Stimulated activated CD4-positive, alpha-beta T cell treated with anti-CD3 and anti-CD28 coated beads, Interleukin-2, amount 100 ng/mL, for 4 hours (primary cell): ENCODE results near the gene TMEM63C.

Experiments
- DNase-seq: peaks from one replicate; pipeline ENCODE4 v3.0.0-alpha.2; 2020; ENCODE audit warnings: low read depth

TMEM63C gene, protein sequence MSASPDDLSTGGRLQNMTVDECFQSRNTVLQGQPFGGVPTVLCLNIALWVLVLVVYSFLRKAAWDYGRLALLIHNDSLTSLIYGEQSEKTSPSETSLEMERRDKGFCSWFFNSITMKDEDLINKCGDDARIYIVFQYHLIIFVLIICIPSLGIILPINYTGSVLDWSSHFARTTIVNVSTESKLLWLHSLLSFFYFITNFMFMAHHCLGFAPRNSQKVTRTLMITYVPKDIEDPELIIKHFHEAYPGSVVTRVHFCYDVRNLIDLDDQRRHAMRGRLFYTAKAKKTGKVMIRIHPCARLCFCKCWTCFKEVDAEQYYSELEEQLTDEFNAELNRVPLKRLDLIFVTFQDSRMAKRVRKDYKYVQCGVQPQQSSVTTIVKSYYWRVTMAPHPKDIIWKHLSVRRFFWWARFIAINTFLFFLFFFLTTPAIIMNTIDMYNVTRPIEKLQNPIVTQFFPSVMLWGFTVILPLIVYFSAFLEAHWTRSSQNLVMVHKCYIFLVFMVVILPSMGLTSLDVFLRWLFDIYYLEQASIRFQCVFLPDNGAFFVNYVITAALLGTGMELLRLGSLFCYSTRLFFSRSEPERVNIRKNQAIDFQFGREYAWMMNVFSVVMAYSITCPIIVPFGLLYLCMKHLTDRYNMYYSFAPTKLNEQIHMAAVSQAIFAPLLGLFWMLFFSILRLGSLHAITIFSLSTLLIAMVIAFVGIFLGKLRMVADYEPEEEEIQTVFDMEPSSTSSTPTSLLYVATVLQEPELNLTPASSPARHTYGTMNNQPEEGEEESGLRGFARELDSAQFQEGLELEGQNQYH

GRCh38 chr14:77181603-77182437 lies at the start of gene TMEM63C:
Gene TMEM63C (plus strand): TSS chr14:77181798. CDS start chr14:77218814, 37,016 bp downstream.
- DNase-seq, result peak; percentile 24

- DNase-seq, result no peak
Measured at GRCh38 chr14:77131871-77132486, 49.6 kb upstream of the TMEM63C start.

DNA sequence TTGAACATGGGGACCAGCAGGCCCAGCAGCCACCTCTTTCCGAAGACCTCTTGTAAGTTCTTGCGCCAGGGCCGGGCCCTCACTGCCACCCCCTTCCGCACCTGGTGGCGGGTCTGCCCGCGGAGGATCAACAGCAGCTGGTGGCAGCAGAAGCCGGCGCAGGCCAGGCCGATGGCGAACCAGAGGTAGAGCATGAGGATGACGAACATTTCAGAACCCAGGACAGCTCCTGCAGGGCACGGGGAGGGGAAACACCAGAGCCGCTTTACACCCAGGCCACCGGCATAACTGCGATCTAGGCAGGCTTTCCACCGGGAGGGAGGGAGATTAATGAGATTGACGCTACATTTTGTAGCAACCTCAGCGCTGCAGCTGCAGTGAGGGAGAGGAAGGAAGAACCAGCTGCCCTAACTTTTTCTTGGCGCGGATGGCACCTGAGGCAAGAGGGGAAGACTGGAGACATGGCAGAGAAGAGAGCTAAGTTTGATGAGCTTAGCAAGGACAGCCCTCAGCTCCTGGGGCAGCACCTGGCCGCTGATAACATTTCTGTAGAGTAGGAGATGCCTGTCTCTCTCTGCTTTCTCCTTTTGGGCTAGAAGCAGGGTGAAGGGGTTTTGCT lies 47.8 kb upstream of the TMEM63C start:
- peak; percentile 18 for DNase-seq

DNA sequence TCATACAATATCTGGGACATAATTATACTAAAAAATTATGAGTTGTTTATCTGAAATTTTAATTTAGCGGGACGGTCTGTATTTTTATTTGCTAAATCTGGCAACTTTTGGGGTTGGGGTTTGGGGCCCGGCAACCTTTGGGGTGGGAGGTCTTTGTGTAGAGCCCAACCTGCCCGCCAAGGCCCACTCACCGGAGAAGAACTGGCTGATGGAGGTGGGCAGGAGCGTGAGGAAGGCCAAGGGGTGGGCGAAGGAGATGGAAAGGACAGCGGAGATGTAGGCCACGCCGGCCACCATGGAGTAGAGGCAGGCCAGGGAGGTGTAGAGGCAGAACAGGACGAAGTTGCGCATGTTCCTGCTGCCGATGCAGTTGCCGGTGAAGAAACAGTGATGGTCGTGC lies 42.6 kb upstream of the TMEM63C start:
- no peak for DNase-seq

- DNase-seq, result peak; percentile 14
Measured at GRCh38 chr14:77139540-77140358, 41.8 kb upstream of the TMEM63C start.

DNA sequence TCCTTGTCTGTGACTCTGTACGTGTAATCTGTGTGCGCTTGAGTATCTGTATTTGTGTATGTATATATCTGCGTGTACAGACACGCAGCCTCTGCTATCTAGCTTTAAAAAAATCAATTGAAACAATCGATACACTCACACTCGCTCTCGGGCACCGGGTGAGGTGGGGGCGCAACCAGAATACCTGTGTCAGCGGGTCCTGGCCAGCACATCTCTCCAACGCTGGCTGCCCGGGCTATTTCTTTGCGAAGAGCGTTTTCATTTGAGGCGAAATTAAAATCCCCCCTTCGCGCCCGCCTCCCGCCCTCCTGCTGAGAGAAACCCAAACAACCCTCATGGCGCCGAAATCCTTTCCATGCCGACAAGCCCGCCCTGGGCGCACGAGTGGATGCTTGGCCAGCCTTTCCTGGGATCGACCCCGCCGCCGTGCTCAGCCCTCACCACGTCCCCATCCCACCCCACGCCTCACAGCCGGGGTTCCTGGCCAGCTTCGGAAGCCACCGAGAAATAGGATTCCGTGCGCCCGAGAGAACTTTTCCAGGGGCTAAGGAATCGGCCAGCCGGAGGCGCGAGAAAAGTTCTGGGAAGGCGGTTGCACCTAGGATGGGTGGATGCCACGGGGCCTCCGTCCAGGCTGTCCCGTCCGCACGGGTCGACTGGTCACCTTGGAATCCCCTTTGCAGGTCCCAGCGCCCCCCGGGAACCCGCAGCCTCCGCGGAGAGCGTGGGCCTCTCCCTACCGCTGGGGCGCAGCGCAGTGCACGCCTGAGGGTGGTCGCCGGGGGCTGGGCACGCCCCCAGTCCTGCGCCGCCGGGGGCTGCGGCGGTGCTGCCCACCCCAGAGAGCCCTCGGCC lies 41.0 kb upstream of the TMEM63C start:
- DNase-seq, result no peak

DNA sequence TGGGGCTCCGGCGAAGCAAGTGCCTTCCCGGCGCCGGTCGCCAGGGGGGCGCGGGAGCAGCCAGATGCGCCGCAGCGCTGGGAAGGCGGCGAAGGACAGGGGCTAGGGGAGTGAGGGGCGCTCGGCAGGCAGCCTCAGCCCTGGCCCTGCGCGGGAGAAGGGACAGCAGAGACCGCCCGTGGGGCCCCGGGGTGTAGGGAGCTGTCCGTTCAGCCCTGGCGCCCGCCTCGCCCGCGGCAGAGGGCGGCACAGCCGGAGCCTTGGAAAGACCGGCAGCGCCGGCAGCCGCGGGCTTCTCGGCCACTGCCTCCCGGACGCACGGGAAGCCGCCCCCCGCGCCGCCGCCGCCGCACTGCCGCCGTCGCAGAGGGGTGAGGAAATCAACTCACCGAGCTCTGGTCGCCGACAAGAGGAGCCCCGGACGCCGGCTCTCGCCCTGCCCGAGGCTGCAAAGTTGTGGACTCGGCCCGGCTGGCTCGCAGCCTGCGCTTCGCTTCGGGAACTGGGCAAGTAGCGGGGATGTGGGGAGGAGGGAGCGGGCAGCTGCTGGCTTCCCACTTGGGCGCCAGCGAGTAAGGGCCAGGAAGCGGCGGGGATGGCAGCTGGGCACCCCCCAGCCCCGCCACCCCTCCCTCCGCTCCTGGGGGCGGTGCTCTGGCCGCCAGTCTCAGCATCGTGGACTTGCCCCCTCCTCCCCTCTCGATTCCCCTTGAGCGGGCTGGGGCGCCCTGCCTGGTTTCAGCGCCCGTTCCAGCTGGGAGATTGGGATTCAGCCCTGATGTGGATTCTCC lies 40.2 kb upstream of the TMEM63C start, which contains the start of gene ZDHHC22:
ZDHHC22 (minus strand) TSS at position 578 of the 791 bp plus-strand sequence. CDS start 2,053 bp downstream, outside the sequence.
- no peak for DNase-seq

GRCh38 chr14:77142005-77142800 lies 39.4 kb upstream of the TMEM63C start:
- no peak for DNase-seq

GRCh38 chr14:77143071-77143470 lies 38.5 kb upstream of the TMEM63C start:
- DNase-seq, result no peak

DNA sequence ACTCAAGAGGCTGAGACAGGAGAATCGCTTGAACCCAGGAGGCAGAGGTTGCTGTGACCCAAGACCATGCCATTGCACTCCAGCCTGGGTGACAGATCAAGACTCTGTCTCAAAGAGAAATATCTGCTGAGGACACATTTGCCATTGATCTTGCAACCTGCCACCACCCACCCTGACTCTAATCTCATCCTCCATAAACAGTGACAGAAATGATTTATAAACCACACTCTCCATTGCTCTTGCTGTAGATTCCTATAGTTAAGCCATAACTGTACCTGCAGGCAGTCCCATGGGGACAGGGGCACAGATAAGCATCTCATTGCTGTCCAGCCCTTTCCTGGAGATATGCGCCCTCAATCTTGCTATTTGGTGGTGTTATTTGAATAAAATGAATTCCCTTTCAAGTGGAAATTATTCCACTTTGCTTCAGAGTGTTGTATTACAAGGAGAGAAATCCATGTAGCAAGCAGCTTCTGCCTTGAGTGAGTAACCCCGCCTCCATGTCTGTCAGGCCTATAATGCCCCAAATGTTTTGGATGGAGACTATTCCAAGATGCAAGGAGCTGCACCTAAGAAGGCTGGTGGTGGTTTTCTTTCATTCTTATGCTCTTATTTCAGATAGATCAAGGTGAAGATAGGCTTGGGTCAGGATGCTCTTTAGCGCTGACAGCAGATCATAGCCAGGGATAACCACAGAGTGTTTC lies 37.0 kb upstream of the TMEM63C start:
- DNase-seq, result no peak

- DNase-seq, result no peak
Measured at GRCh38 chr14:77145975-77146740, 35.4 kb upstream of the TMEM63C start.

DNA sequence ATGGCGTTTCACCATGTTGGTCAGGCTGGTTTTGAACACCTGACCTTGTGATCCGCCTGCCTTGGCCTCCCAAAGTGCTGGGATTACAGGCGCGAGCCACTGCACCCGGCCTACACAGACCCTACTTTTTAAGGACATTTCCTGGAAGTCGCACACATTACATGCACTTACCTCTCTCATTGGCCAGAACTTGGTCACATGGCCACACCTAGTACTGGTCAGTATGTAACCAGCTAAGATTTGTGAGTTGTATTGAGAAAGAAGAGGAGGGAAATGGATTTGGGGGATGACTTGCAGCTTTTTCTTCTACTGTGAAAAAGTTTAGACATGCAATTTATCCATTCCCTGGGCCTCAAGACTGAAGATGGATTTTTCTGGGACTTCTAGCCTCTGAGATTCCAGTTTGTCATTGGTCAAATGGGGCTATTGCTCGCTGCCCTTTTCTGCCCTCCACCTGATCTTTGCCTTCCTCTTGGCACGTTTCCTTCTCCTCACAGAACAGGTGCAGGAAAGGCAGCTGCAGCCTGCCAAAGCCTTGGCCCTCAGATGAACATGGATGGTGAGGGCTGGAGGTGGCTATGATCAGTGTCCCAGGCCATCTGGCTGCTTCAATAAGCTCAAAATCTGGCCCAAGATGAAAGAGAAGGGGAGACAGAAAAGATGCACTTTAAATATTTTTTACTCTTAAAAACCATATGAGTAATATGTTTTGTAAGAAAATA lies 32.9 kb upstream of the TMEM63C start:
- no peak for DNase-seq

GRCh38 chr14:77151245-77151644 lies 30.4 kb upstream of the TMEM63C start:
- no peak for DNase-seq

- no peak for DNase-seq
Measured at GRCh38 chr14:77151918-77152588, 29.5 kb upstream of the TMEM63C start.

GRCh38 chr14:77153802-77154201 lies 27.8 kb upstream of the TMEM63C start:
- no peak for DNase-seq
